ENCODE results near the gene FAM149B1.

Gene FAM149B1

GRCh38 chr10:73246646-73247508 is 79.0 kb downstream of the FAM149B1 start, which contains the start of gene DNAJC9:
DNAJC9 (minus strand) TSS chr10:73247255; CDS start chr10:73247189, 66 bp downstream.
- ATAC-seq: peak; percentile 85
- TF ChIP-seq CSRNP3 (CRISPR knock-in tag; IDR thresholded peaks at IDR 0.05) (no peak), ZFP3 (CRISPR knock-in tag; IDR thresholded peaks at IDR 0.05) (no peak), TOX (CRISPR knock-in tag; IDR thresholded peaks at IDR 0.05; ENCODE audit: borderline replicate concordance) (no peak), ESRRG (CRISPR knock-in tag; IDR thresholded peaks at IDR 0.05) (0 out of 2 replicates have a peak, but pooled peaks have one; percentile 12)
- TF ChIP-seq, protein P1, sequence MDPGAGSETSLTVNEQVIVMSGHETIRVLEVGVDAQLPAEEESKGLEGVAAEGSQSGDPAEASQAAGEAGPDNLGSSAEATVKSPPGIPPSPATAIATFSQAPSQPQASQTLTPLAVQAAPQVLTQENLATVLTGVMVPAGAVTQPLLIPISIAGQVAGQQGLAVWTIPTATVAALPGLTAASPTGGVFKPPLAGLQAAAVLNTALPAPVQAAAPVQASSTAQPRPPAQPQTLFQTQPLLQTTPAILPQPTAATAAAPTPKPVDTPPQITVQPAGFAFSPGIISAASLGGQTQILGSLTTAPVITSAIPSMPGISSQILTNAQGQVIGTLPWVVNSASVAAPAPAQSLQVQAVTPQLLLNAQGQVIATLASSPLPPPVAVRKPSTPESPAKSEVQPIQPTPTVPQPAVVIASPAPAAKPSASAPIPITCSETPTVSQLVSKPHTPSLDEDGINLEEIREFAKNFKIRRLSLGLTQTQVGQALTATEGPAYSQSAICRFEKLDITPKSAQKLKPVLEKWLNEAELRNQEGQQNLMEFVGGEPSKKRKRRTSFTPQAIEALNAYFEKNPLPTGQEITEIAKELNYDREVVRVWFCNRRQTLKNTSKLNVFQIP (CRISPR knock-in tag; IDR thresholded peaks at IDR 0.05; ENCODE audit: borderline replicate concordance, low read depth): no peak

DNA sequence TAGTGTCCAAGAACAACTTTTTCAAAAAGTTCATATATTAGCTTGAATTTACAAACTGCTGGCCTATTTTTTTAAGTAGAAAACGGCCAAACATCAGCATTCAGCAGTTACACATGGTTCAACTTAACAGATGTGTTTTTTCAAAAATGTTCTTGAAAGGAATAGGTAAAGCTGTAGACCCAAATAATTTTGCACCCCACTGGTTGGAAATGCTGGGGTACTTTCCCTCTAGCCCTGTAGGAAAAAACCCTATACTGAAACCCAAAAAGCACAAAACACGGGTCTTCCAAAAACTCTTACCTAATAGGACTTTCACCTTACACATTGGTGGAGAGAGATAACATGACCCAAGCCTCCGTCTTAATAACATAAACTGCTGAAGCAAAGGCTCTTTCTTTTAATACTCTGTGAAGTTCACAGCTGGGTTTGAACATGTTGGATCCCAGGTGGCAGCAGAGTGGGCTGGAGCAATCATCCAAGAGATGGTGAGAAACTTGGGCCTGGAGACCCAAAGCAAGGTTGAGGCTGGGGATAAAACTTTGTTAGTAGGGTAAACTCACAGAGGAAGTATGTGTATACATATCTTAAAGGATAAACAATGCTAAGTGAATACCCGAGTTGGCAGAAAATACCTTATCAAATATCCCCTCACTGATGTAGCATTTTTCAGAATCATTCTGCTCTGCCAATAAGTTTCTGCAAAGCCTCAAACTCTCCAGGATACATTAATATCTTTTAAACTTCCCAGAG is 79.8 kb downstream of the FAM149B1 start:
- no peak for TF ChIP-seq TOX (CRISPR knock-in tag; IDR thresholded peaks at IDR 0.05; ENCODE audit: borderline replicate concordance)
- TF ChIP-seq ESRRG (CRISPR knock-in tag; IDR thresholded peaks at IDR 0.05): no peak
- no peak for TF ChIP-seq RARB (CRISPR knock-in tag; IDR thresholded peaks at IDR 0.05)
- peak; percentile 18; the same call in 1 of the 2 replicates for TF ChIP-seq CSRNP3 (CRISPR knock-in tag; IDR thresholded peaks at IDR 0.05)
- ATAC-seq: no peak

DNA sequence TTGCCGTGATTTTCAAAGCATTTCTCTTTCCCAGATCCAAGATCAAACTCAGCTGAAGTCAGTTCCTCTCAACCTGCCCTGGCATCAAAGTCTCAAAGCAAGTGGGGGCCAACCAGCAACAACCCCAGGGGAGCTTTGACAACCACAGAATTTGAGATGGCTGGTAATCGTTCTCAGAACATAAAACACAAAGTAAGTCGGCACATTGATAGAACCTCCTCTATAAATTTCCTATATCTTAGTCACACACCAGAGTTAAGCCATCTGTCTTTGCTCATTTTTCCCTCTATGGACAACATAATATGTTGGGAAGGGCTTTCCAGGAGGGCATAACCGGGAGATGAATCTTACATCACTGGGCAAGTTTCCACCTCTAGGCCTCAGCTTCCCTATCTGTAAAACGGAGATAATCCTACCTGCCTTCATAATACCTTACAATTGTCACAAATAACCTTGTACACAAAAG is 80.4 kb downstream of the FAM149B1 start:
- TF ChIP-seq BACH2 (CRISPR knock-in tag; IDR thresholded peaks at IDR 0.05; ENCODE audit: borderline replicate concordance) (no peak), TSHZ2 (CRISPR knock-in tag; IDR thresholded peaks at IDR 0.05) (no peak), TOX (CRISPR knock-in tag; IDR thresholded peaks at IDR 0.05; ENCODE audit: borderline replicate concordance) (no peak), CREB5 (CRISPR knock-in tag; IDR thresholded peaks at IDR 0.05; ENCODE audit: low read depth) (no peak), ZNF70 (CRISPR knock-in tag; IDR thresholded peaks at IDR 0.05) (no peak), ZC3H10 (CRISPR knock-in tag; IDR thresholded peaks at IDR 0.05) (no peak), OSR1 (CRISPR knock-in tag; IDR thresholded peaks at IDR 0.05) (no peak), ZFP3 (CRISPR knock-in tag; IDR thresholded peaks at IDR 0.05) (no peak), PATZ1 (CRISPR knock-in tag; IDR thresholded peaks at IDR 0.05; ENCODE audit: borderline replicate concordance) (no peak), RARB (CRISPR knock-in tag; IDR thresholded peaks at IDR 0.05) (no peak)
- TF ChIP-seq, protein P1 (CRISPR knock-in tag; IDR thresholded peaks at IDR 0.05; ENCODE audit: borderline replicate concordance, low read depth): no peak

More for the DNA sequence above, 80.4 kb downstream of the FAM149B1 start:
- no peak for ATAC-seq

Measured in SK-N-SH treated with all-trans-retinoic acid at 6 μM for 48 hours (cell line).